Liver (tissue), 9 donors: Measurements from ENCODE around the gene AFAP1L2. TPM values are rescaled to one million over a fixed set of nuclear protein-coding genes. Genes with fewer than 3 reads are reported as not detected.

ENCODE experiments used
- DNase-seq: peaks from one replicate; pipeline ENCODE4 v3.0.0-alpha.2; 2017; ENCODE audit warnings: low spot score
- H3K27ac ChIP-seq, 2 donors: one replicate each; pipeline ENCODE4 v1.7.0; 2013; ENCODE audit warnings: inconsistent platforms in 2 of 2, low read length in 2 of 2, control low read depth in 1 of 2, low read depth in 1 of 2, mild to moderate bottlenecking in 1 of 2
- H3K27me3 ChIP-seq, 4 donors: one replicate each; pipeline versions ENCODE4 v1.6.1 to v1.7.0; 2013; ENCODE audit warnings: low read length in 3 of 4, inconsistent platforms in 1 of 4, mild to moderate bottlenecking in 1 of 4, moderate library complexity in 1 of 4; ENCODE audit not compliant: control insufficient read depth in 4 of 4, insufficient read depth in 4 of 4
- H3K36me3 ChIP-seq, 4 donors: one replicate each; pipeline versions ENCODE4 v1.6.1 to v1.7.0; 2013; ENCODE audit warnings: low read length in 3 of 4, mild to moderate bottlenecking in 3 of 4, low read depth in 1 of 4, moderate library complexity in 1 of 4; ENCODE audit not compliant: control insufficient read depth in 4 of 4, insufficient read depth in 3 of 4
- H3K4me1 ChIP-seq, 4 donors: one replicate each; pipeline versions ENCODE4 v1.6.1 to v1.7.0; 2013; ENCODE audit warnings: low read length in 3 of 4, mild to moderate bottlenecking in 3 of 4, moderate library complexity in 1 of 4; ENCODE audit not compliant: control insufficient read depth in 4 of 4, insufficient read depth in 4 of 4
- H3K4me3 ChIP-seq, 3 donors: one replicate each; pipeline versions ENCODE4 v1.6.1 to v1.7.0; 2013; ENCODE audit warnings: low read length in 3 of 3, control low read depth in 1 of 3, low read depth in 1 of 3, mild to moderate bottlenecking in 1 of 3
- H3K9ac ChIP-seq, 2 donors: one replicate each; pipeline ENCODE4 v1.7.0; 2013; ENCODE audit warnings: low read length in 2 of 2, mild to moderate bottlenecking in 2 of 2, moderate library complexity in 2 of 2, control low read depth in 1 of 2, low read depth in 1 of 2
- H3K9me3 ChIP-seq, 4 donors: one replicate each; pipeline versions ENCODE4 v1.6.1 to v1.7.0; 2013; ENCODE audit warnings: low read length in 3 of 4; ENCODE audit not compliant: control insufficient read depth in 4 of 4
- EGR1 ChIP-seq, 2 donors: IDR thresholded peaks; 2 replicates each; pipeline ENCODE4 v1.6.1; 2016 to 2018; ENCODE audit warnings: antibody characterized with exemption in 2 of 2, low read depth in 2 of 2
- FOXA1 ChIP-seq: IDR thresholded peaks from 2 replicates; pipeline ENCODE4 v1.6.1; 2016; ENCODE audit warnings: antibody characterized with exemption
- FOXA2 ChIP-seq: IDR thresholded peaks from 2 replicates; pipeline ENCODE4 v1.6.1; 2016; ENCODE audit warnings: antibody characterized with exemption
- GABPA ChIP-seq, 2 donors: IDR thresholded peaks in 1 of 2; conservative IDR thresholded peaks in 1 of 2; 2 replicates each; pipeline ENCODE4 v1.6.1; 2016; ENCODE audit warnings: antibody characterized with exemption in 2 of 2, mild to moderate bottlenecking in 1 of 2, moderate library complexity in 1 of 2
- HNF4A ChIP-seq, 2 donors: conservative IDR thresholded peaks; 2 replicates each; pipeline ENCODE4 v1.6.1; 2016; ENCODE audit warnings: antibody characterized with exemption in 2 of 2, mild to moderate bottlenecking in 2 of 2
- HNF4G ChIP-seq: IDR thresholded peaks from 2 replicates; pipeline ENCODE4 v1.6.1; 2016; ENCODE audit warnings: antibody characterized with exemption
- JUND ChIP-seq, 2 donors: IDR thresholded peaks; 2 replicates each; pipeline ENCODE4 v1.6.1; 2016; ENCODE audit warnings: antibody characterized with exemption in 2 of 2
- NR2F2 ChIP-seq: IDR thresholded peaks from 2 replicates; pipeline ENCODE4 v1.6.1; 2016; ENCODE audit warnings: antibody characterized with exemption
- RAD21 ChIP-seq, 2 donors: IDR thresholded peaks; 2 replicates each; pipeline ENCODE4 v1.6.1; 2016; ENCODE audit warnings: antibody characterized with exemption in 2 of 2, mild to moderate bottlenecking in 2 of 2
- RXRA ChIP-seq, 2 donors: IDR thresholded peaks; 2 replicates each; pipeline ENCODE4 v1.6.1; 2017 to 2018; ENCODE audit warnings: antibody characterized with exemption in 2 of 2, mild to moderate bottlenecking in 1 of 2
- SP1 ChIP-seq: IDR thresholded peaks from 2 replicates; pipeline ENCODE4 v1.6.1; 2018; ENCODE audit warnings: antibody characterized with exemption, mild to moderate bottlenecking
- TAF1 ChIP-seq: conservative IDR thresholded peaks from 2 replicates; pipeline ENCODE4 v1.6.1; 2016; ENCODE audit warnings: antibody characterized with exemption, mild to moderate bottlenecking
- YY1 ChIP-seq: IDR thresholded peaks from 2 replicates; pipeline ENCODE4 v1.6.1; 2016; ENCODE audit warnings: antibody characterized with exemption, mild to moderate bottlenecking
- whole genome bisulfite sequencing: extraction: QIAGEN DNeasy Blood & Tissue Kit; methylation state at CpG from one replicate; pipeline ENCODE4 v1.1.7; 2013; 5-methylcytosine and 5-hydroxymethylcytosine counted together
- polyA plus RNA-seq, 2 donors: library from polyadenylated mRNA; stranded (reverse) in 1 of 2; unstranded in 1 of 2; fragments of 200-250 nt in 1 of 2; fragments of >200 nt in 1 of 2; fragmentation: Nextera tagmentation in 1 of 2; extraction: Ambion mirVana in 1 of 2; gene quantifications; one replicate each; pipeline versions ENCODE4 v1.2.1 to v1.2.3, GENCODE V29; 2013 to 2015
- total RNA-seq, 2 donors: library from RNA; depleted of rRNA; stranded (reverse); fragments of >200 nt; gene quantifications; one replicate each; pipeline ENCODE4 v1.2.3, GENCODE V29; 2014
- TF ChIP-seq, protein P1 (sequence below): IDR thresholded peaks from 2 replicates; pipeline ENCODE4 v1.6.1; 2016; ENCODE audit warnings: antibody characterized with exemption, mild to moderate bottlenecking
- TF ChIP-seq, protein P2 (sequence below): IDR thresholded peaks from 2 replicates; pipeline ENCODE4 v1.6.1; 2016; ENCODE audit warnings: antibody characterized with exemption
- TF ChIP-seq, protein P3 (sequence below): IDR thresholded peaks from 2 replicates; pipeline ENCODE4 v1.6.1; 2016; ENCODE audit warnings: antibody characterized with exemption
- TF ChIP-seq, protein P4 (sequence below): fragments of 150-350 bp; IDR thresholded peaks from 2 replicates; pipeline ENCODE4 v1.5.1; 2017; ENCODE audit warnings: improper control_type of control experiment, low read depth, low read length; ENCODE audit not compliant: missing input control
- donor health status: healthy.
- donor health status: healthy.
- donor health status: healthy.
- donor health status: healthy.
- donor health status: healthy.

Gene AFAP1L2
- total and polyA plus RNA-seq, 4 donors = 0.53 to 1.8 (median 1.3) TPM

DNA sequence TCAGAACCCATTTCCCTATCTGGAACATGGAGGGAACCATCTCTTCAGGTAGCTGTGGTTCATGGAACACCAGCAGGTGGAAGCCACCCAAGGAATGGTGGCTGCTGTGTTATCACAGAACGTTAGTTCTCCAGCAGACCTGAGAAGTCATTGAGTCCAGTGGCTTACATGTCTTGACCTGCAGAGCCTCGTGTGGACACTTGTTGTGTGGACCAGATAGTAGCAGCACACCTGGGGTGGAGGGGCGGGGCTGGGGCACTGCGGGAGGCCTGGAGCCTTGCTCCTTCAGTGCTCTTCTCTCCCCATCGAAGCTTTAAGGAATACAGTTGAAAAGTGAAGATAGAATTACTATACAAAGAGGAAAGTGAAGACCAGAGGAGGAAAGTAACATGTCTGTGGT lies 122.8 kb downstream of the AFAP1L2 start:
- no peak for TF ChIP-seq EGR1 (IDR thresholded peaks at IDR 0.05; ENCODE audit: low read depth in 2 of 2)
- TF ChIP-seq, protein P1, sequence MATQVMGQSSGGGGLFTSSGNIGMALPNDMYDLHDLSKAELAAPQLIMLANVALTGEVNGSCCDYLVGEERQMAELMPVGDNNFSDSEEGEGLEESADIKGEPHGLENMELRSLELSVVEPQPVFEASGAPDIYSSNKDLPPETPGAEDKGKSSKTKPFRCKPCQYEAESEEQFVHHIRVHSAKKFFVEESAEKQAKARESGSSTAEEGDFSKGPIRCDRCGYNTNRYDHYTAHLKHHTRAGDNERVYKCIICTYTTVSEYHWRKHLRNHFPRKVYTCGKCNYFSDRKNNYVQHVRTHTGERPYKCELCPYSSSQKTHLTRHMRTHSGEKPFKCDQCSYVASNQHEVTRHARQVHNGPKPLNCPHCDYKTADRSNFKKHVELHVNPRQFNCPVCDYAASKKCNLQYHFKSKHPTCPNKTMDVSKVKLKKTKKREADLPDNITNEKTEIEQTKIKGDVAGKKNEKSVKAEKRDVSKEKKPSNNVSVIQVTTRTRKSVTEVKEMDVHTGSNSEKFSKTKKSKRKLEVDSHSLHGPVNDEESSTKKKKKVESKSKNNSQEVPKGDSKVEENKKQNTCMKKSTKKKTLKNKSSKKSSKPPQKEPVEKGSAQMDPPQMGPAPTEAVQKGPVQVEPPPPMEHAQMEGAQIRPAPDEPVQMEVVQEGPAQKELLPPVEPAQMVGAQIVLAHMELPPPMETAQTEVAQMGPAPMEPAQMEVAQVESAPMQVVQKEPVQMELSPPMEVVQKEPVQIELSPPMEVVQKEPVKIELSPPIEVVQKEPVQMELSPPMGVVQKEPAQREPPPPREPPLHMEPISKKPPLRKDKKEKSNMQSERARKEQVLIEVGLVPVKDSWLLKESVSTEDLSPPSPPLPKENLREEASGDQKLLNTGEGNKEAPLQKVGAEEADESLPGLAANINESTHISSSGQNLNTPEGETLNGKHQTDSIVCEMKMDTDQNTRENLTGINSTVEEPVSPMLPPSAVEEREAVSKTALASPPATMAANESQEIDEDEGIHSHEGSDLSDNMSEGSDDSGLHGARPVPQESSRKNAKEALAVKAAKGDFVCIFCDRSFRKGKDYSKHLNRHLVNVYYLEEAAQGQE = no peak
- TF ChIP-seq HNF4G = no peak
- TF ChIP-seq, protein P2, sequence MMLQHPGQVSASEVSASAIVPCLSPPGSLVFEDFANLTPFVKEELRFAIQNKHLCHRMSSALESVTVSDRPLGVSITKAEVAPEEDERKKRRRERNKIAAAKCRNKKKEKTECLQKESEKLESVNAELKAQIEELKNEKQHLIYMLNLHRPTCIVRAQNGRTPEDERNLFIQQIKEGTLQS = no peak
- TF ChIP-seq, protein P3, sequence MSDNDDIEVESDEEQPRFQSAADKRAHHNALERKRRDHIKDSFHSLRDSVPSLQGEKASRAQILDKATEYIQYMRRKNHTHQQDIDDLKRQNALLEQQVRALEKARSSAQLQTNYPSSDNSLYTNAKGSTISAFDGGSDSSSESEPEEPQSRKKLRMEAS = no peak
- TF ChIP-seq TAF1 = no peak
- TF ChIP-seq RAD21 (IDR thresholded peaks at IDR 0.05) = no peak
- no peak for TF ChIP-seq JUND (IDR thresholded peaks at IDR 0.05)
- no peak for TF ChIP-seq SP1
- no peak for TF ChIP-seq GABPA (IDR thresholded peaks at IDR 0.05 in 1 of 2, conservative IDR thresholded peaks at IDR 0.05 in 1 of 2)
- Histone ChIP-seq H3K9me3 (no peaks in the 10 kb centered on the region), H3K4me1 (no peaks in the 10 kb centered on the region), H3K36me3 (no peaks in the 10 kb centered on the region), H3K27me3 (peaks cover 0 to 3% (median 0%) of the 10 kb centered on the region in 4 donors), H3K9ac (no peak overlapping the region), H3K4me3 (no peak overlapping the region), H3K27ac (no peak overlapping the region)
- DNase-seq = no peak
- WGBS = 77% methylated on average over 5 of the region's 5 CpGs

DNA sequence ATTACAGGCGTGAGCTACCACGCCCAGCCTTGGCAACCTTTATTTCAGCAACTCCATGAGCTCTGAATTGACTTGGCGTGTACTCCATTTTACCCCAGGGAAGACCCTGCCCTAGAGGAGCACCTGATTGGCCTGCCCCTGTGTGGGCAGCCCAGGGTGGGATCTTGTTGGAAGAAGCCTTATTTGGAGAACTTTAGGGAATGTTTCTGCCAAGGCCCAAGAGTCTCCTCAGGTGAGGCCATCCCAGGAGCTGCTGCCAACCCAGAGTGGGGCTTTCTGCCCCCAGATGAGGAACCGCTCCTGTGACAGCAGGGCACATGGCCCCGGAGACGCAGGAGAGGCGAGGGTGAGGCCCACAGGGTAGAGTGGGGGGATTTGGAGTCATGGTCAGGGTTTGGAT lies 123.3 kb downstream of the AFAP1L2 start:
- Histone ChIP-seq H3K9me3 (no peaks in the 10 kb centered on the region), H3K9ac (no peak overlapping the region), H3K27me3 (peaks cover 0 to 3% (median 0%) of the 10 kb centered on the region in 4 donors), H3K36me3 (no peaks in the 10 kb centered on the region), H3K4me1 (no peaks in the 10 kb centered on the region), H3K4me3 (no peak overlapping the region), H3K27ac (no peak overlapping the region)
- TF ChIP-seq, protein P1 = no peak
- no peak for TF ChIP-seq RXRA (IDR thresholded peaks at IDR 0.05)
- no peak for TF ChIP-seq HNF4A (conservative IDR thresholded peaks at IDR 0.05)
- TF ChIP-seq, protein P3 = no peak
- no peak for TF ChIP-seq FOXA2
- no peak for TF ChIP-seq GABPA (IDR thresholded peaks at IDR 0.05 in 1 of 2, conservative IDR thresholded peaks at IDR 0.05 in 1 of 2)
- TF ChIP-seq, protein P4, sequence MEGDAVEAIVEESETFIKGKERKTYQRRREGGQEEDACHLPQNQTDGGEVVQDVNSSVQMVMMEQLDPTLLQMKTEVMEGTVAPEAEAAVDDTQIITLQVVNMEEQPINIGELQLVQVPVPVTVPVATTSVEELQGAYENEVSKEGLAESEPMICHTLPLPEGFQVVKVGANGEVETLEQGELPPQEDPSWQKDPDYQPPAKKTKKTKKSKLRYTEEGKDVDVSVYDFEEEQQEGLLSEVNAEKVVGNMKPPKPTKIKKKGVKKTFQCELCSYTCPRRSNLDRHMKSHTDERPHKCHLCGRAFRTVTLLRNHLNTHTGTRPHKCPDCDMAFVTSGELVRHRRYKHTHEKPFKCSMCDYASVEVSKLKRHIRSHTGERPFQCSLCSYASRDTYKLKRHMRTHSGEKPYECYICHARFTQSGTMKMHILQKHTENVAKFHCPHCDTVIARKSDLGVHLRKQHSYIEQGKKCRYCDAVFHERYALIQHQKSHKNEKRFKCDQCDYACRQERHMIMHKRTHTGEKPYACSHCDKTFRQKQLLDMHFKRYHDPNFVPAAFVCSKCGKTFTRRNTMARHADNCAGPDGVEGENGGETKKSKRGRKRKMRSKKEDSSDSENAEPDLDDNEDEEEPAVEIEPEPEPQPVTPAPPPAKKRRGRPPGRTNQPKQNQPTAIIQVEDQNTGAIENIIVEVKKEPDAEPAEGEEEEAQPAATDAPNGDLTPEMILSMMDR = no peak
- no peak for TF ChIP-seq NR2F2
- no peak for TF ChIP-seq YY1
- TF ChIP-seq FOXA1 = no peak
- TF ChIP-seq SP1 = no peak
- WGBS = 73% methylated on average over 7 of the region's 7 CpGs
- no peak for DNase-seq
